HG03025 (cell line): ENCODE data around the gene ZNF345.

Source experiments
- ATAC-seq: cut with Tn5 transposase; IDR thresholded peaks from one replicate; pipeline ENCODE4 v1.9.1; 2021; ENCODE audit warnings: mild to moderate bottlenecking, moderate library complexity; ENCODE audit not compliant: unreplicated experiment, low FRiP score

Gene ZNF345

DNA sequence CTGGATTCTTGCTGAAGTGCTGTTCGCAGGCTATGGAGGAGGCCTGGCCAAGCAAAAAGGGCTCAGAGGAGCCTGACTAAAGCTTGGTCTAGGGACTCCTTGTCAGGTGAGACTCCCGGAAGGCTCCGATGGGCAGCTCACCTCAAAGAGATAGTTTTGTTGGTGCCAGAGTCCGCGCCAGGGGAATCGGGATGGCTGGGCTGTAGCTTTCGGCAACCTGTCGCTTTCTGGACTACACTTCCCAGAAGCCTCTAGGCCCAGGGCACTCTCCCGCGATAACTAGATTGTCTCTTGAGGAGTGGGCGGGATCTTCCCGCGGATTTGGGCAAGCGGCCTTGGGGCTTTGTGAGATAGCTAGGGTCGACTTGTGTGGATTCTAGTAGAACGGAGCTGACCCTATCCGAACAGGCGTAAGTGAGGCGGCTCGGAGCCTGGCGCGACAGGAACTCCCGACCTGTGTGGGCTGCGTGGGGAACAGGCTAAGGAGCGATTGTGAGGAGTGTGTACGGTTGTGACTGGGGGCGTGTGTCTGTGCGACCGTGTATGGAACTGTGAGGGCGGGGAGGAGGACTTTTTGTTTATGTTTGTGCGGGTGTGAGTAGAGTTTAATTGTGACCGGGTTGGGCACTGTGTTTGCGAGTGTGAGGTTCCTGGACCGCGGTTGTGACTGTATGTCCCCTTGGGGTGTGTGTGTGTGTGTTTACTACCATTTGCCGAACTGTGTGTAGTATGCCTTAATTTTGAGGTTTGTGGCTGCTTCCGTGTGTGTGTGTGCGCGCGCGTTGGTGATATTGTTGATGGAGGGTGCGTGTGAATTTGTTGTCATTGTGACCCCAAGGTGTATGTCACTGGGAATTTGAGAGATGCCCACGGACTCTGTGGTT is at the start of gene ZNF345:
Gene ZNF345, plus strand, starts transcription at position 318 of the 884 bp plus-strand sequence. CDS start 25,955 bp downstream, outside the sequence.
- peak; percentile 79 for ATAC-seq

DNA sequence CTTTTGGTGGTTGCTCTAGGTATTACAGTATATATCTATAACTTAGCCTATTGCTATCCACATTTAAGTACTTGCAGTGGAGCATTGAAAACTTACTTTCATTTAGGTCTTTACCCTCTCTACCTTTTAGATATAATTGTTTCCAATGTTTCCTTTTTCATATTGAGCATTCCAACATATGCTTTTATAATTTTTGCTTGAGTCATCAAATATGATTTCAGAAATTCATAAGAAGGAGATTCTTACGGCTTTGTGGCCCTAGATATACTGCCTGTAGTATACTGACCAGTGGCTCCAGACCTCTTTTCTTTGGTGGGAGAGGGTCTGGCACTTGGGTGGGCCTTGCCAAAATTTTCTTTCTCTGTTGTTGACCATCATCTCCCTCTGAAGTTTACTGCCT is 45.3 kb upstream of the ZNF345 start:
- no peak for ATAC-seq

DNA sequence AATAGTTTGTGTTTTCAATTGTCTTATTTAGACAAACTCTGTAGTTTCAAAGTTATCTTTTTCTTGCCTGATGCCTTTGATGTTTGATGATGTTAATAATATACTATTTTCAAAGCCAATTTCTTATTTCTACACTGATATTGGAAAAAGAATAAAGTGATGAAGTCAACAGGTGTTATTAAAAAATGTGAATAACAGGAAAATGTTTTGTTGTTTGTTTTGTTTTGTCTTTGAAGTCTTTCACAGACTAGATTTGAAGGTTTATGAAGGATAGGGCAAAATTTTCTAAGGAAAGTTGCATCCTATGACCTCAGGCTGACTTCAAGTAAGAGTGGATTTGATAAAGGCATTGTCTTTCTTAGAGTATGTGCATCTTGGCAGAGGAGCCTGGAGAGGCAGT is 43.6 kb upstream of the ZNF345 start:
- no peak for ATAC-seq

DNA sequence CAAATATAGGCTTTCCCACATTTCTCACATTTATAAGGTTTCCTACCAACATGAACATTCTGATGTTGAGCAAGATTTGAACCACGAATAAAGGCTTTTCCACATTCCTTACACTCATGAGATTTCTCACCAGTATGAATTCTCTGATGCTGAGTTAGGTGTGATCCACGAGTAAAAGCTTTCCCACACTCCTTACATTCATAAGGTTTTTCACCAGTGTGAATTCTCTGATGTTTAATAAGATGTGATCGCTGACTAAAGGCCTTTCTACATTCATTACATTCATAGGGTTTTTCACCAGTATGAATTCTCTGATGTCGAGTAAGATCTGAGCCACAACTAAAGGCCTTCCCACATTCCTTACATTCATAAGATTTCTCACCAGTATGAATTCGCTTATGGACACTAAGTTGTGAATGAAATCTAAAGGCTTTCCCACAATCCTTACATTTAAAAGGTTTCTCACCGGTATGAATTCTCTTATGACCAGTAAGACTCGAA is 31.5 kb upstream of the ZNF345 start:
- ATAC-seq, result no peak

DNA sequence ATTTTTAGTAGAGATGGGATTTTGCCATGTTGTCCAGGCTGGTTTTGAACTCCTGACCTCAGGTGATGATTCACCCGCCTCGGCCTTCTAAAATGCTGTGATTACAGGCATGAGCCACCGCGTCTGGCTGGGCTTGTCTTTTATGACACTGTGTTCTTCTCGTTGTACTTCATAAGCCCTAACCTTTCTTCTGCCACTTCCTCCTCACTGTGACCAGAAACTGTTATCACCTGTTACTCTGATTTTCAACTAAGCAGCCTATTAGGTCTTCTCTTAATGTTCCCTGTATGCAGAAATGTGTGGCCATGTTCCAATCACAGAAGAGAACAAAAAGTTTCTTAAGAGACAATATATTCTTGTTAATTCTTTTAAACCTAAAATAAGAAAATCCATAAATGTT is 28.9 kb upstream of the ZNF345 start:
- no peak for ATAC-seq

DNA sequence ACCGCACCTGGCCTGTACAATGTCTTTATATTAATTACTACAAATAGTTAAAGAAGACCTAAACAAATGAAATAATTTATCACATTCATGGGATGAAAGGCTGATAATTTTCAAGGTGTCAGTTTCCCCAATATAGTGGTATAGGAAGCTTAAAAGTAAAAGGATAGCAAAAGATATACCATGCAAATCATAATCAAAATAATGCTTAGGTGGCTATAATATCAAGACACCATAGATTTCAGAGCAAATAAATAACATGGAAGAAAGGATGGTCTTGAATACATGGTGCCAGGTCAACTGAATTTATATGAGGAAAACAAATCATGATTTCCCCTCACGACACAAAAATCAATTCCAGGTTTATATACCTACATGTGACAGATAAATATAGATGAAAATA is 17.2 kb upstream of the ZNF345 start:
- no peak for ATAC-seq

DNA sequence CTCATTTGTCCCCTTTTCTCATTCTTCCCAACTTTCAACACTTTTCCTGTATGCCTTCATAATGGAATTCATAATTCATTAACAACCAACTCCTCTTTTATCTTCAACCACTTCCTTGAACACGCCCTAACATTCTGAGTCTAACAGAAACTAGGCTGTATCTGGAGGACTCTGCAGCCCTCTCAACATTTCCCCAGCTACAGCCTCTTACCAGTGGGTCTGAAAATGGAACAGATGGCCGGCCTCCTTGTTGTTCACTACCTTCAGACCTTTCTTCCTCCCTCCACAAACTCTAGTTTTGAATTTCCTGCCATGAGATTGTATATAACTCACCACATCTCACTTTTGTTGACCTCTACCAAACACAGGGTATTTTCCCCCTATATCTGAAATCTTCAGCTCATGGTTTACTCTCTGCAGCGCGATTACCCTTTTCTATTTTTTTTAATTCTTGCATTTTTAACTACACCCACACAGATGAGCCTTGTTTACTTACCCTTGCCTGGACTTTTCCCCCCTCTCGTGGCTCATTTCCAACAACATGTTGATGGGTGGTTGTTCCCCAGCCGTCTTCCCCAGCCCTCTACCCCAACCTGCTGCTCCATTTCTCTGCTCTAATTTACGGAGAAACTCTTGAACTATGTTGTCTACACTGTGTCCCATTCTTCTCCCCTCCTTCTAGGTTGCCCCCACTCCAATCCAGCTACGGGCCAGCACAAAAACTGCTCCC is 13.3 kb upstream of the ZNF345 start:
- no peak for ATAC-seq

DNA sequence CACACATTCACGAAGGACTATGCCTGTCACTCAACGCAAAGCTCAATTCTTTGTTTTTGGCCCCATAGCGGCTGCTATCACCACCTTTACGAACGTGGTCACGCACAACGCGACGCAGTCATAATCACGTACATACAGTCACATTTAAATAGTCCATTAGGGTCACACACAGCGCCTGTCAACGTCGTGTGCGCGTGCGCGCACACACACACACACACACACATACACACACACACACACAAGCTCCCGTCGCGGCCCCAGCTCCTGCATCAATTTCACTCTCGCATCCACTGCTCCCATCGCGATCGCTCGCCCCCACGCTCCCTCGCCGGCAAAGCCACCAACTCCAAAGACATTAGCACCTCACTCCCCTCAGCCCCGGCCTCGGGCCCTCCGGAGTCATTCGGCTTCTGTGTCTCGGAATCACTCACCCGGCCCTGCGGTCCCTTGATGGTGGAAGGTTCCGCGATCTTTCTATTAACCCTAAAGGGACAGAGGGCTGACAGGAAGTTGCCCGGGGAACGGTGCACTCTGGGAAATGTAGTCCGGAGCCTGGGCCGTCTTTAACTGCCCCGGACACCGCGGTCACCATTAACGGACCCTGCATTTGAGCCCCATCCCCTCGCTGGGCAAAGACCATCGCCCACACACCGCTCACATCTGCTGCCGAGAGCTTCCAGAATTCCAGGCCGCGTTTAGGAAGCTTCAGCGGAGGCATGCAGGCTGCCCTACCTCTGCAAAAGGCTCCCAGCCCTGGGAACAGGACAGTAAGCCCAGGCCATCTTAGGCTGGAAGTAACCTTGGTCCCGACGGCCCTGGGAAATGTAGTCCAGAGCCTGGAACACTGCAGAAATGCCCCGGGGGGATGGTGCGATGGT is 12.5 kb upstream of the ZNF345 start, which contains the start of gene ZNF790:
Gene ZNF790, minus strand, starts transcription at position 482 of the 878 bp plus-strand sequence. CDS start 12,768 bp downstream, outside the sequence.
- peak; percentile 88 for ATAC-seq

DNA sequence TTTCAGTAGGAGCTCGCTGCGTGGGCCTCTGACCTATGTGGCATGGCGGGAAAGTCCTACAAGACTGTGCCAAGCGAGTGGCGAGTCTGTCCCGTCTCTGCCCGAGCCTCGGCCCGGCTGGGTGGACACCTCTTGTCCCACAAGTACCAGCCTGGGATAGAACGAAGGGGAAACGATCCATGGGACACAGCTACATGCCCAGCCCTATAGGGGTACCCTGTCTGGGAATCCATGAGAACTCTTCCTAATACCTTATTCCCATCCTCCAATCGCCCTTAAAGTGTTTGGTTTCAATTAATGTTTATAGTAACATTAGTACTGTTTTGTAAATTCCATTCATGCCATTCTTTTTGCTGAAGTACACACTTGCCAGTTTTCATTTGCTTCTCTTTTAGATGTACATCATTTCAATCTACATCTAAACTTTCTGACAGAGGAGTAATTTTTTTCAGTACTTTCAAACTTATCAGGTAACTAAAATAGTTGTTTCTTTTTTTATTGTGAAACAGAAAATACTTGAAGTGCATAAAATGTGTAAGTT is 11.8 kb upstream of the ZNF345 start:
- no peak for ATAC-seq

DNA sequence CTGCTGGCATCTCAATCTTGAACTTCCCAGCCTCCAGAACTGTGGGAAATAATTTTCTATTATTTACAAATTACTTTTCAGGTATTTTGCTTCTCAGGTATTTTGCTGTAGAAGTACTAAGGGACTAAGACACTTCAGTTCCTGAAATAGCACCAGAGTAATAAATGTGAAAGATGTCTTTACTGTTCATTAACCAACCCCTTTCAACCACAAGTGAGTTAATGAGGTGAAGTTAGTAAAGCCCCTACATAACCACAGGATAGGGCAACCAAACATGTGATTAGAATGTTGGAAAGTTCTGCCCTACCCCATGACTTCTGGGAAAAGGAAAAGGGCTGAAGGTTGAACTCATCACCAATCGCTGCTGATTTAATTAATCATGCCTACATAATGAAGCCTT is 2.7 kb upstream of the ZNF345 start:
- ATAC-seq, result no peak

DNA sequence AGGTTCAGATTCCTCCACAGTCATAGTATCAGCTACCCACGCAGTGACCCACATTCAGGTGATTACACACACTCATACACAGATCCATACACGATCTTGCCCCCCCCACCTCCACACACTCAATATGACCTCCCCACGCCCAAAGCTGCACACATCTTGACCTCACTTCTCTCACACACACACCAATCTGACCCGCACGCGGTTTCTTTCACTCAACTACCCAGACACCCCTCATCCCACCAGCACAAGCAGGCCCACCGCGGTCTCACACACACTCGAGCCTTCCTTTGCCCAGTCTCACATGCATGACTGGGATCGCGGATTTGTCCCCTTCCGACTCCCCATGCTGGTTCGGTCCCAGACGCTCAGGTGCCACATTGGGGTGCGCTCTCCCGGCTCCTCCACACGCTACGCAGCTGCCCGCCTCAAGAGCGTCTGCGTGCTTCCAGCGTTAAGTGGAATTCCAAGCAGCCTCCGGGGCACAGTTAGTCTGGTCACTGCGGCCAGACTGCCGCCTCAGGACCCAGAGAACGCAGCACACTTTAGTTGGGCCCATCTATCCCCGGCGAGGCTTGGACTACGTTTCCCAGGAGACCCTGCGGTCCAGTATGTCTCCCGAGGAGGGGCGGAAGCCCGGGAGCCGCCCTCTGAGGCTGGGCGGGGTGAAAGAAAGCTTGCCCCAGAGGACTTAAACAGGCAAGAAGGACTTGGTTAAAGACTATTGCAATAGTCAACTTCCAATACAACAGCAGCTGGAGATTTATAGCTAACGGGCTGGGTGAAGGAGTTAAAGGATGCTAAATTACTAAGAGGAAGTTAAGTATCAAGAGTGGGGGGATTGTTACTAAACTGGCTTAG is 746 bp upstream of the ZNF345 start:
- peak; percentile 83 for ATAC-seq

DNA sequence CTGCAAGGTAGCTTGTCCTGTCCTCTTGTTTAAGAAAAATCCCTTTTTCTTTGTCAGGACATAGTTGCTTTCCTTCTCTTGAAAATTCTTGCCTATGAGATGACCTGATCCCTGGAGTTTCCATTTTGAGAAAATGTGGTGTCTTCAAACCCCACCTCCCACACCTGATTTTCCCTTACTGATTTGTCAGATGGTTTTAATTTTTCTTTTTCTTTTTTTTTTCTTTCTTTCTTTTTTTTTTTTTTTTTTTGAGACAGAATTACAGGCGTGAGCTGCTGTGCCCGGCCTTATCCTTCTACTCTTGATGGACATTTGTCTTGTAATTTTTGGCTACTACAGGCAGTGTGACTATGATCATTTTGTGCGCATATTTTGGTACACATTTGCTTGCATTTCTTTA is 1.2 kb downstream of the ZNF345 start:
- no peak for ATAC-seq

DNA sequence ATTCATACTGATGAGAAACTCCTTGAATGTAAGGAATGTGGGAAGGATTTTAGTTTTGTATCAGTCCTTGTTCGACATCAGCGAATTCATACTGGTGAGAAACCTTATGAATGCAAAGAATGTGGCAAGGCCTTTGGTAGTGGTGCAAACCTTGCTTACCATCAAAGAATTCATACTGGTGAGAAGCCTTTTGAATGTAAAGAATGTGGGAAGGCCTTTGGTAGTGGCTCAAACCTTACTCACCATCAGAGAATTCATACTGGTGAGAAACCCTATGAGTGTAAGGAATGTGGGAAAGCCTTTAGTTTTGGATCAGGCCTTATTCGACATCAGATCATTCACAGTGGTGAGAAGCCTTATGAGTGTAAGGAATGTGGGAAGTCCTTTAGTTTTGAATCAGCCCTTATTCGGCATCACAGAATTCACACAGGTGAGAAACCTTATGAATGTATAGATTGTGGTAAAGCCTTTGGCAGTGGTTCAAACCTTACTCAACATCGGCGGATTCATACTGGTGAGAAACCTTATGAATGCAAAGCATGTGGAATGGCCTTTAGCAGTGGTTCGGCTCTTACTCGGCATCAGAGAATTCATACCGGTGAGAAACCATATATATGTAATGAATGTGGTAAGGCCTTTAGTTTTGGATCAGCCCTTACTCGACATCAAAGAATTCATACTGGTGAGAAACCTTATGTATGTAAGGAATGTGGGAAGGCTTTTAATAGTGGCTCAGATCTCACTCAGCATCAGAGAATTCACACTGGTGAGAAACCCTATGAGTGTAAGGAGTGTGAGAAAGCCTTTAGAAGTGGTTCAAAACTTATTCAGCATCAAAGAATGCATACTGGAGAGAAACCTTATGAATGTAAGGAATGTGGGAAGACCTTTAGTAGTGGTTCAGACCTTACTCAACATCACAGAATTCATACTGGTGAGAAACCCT is 26.6 kb downstream of the ZNF345 start:
- no peak for ATAC-seq

DNA sequence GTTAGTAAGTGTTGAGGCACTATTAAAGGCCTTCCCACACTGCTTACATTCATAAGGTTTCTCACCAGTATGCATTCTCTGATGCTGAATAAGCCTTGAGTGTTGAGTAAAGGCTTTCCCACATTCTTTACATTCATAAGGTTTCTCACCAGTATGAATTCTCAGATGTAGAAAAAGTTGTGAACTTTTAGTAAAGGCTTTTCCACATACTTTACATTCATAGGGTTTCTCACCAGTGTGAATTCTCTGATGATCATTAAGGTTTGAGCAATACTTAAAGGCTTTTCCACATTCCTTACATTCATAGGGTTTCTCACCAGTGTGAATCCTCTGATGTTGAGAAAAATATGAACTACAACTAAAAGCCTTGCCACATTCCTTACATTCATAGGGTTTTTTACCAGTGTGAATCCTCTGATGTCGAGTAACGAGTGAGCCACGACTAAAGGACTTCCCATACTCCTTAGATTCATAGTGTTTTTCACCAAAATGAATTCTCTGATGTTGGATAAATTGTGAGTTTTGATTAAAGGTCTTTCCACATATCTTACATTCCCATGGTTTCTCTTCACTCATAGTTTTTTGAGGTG is 41.2 kb downstream of the ZNF345 start:
- no peak for ATAC-seq

DNA sequence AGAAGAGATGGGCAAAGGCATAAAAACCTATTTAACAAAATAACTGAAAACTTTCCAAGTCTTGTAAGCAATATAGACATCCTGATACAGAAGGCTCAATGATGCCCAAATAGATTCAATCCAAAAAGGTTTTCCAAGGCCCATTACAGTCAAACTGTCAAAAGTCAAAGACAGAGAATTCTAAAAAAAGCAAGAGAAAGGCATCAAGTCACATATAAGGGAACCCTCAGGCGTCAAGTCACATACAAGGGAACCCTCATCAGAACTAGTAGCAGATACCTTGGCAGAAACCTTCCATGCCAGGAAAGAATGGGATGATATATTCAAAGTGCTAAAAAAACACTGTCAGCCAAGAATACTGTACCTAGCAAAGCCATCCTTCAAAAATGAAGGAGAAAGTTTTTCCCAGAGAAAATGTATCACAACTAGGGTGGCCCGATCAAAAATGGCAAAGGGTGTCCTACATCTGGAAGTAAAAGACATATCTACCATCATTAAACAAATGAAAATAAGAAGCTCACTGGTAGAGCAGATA is 44.2 kb downstream of the ZNF345 start:
- ATAC-seq, result no peak

DNA sequence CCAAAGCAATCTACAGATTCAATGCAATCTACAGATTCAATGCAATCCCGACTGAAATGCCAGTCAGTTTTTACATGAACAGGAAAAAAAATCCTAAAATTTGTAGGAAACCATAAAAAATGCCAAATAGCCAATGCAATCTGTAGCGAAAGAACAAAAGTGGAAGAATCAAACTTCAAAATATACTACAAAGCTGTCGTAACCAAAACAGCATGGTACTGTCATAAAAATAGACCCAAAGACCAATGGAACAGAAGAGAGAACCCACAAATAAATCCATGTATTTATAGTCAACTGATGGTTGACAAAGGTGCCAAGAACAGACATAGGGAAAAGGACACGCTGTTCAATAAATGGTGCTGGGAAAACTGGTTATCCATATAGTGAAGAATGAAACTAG is 47.7 kb downstream of the ZNF345 start:
- no peak for ATAC-seq

DNA sequence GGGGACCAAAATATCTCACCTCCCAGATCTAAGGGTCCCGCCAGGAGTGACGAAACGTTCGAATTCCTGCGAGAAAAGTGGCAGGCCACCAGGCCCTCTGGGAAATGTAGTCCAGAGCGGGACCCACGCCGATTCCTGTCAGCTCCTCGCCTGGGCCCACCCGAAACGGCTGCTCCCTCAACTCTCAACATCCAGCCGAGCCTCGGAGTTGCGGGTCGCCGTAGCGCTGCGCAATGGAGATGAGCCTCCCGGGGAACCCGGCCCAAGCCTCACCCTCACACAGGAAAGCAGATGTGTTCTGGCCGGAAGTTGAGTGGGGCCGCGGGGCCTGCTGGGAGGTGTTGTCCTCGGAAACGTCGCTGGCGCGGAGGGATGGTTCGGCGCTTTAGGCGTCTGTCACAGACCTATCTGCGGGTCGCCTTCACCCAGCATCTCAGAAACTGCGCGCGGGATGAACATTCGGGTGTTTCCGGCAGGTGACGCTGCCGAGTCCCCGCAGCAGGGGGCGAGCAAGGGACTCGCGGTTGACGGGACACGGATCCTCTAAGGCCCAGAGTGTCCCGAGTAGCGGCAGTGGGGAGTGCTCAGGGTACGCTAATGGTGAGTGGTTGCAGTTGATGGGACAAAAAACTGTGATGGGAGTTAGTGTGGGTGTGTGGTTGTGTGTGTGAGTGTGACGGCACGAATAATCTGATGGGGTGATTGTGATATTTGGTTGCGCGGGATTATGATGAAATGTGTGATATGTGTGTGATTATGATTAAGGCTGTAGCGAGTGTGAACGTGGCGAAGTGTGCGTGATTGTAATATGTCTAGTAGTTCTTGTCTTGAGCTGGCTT is 65.5 kb downstream of the ZNF345 start, which contains the start of the genes ZNF568 and ZNF829:
Gene ZNF568, plus strand, starts transcription at position 341 of the 839 bp plus-strand sequence. CDS start 6,439 bp downstream, outside the sequence.
Gene ZNF829, minus strand, starts transcription at position 300 of the 839 bp plus-strand sequence. CDS start 1,124 bp downstream, outside the sequence.
- peak; percentile 57 for ATAC-seq
